Suppressor macrophage (primary cell): Measurements from ENCODE around the gene SNX9.

ENCODE experiments used
- DNase-seq, 4 experiments: peaks; one replicate each; pipeline ENCODE4 v3.0.0-alpha.2; 2020 to 2022

The SNX9 gene

DNA sequence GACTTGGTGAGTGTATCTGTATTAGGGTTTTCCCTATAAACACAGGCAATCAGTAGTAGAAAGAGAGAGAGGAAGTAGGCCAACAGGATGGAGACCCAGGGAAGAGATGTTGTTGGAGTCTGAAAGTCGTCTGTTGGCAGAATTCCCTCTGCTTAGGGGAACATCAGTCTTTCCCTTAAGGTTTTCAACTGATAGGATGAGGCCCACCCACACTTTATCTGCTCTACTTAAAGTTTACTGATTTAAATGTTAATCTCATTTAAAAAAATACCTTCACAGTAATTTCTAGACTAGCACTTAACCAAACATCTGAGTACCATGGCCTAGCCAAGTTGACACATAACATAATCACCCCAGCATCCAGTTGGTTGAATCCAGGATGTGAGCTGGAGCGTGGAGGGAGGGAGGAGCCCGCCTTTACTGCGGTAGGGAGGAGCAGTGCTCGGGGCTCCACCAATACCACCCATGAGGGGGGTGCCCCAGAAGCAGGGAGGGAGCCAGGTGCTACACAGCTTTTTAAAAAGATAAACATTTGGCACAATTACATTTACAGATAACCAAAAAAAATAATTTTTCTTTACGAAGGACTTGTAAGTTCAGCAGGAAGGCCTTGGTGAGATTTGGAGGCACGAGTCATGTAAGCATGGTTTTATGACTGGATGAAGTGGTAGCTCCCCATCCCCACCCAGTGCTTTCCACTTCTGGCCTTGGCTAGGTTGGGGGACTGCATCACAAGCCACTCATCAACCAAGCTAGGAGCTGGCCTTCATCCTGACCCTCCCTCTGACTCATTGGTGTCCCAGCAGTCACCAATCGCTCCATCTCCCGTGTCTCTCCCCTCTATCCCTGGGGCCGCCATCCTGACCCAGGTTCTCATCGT lies 18.4 kb upstream of the SNX9 start:
- DNase-seq: no peak

DNA sequence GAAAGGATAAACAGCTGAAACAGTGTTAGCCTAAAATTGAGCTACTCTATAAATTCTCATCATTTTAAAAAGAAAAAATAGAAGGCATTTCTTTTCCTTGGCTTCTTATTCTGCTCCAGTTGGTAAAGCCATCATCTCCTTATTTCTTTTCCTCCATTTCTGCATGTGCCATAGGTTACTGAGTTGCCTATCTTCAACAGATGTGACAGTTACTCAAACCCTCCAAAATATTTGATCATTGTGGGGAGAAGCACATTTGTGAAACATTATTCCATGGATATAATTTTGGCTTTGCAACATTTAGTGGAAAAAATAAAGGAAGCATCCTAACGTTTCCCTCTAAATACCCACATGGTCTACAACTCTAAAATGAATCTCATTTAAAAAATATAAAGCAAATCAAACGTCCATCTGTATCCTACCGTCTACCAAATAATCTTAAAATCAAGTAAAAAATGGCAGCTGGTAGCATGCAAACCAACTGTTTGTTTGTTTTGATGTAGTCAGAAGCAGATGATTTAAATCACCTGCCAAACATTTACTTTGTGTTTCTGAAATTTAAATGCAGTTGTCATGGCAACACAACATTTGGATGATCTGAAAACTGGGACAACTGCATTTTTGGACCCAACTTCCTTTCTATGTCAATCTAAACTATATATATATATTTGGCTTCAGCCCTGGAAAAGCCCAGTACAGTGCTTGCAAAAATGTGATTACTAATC lies 16.8 kb upstream of the SNX9 start:
- DNase-seq: no peak

DNA sequence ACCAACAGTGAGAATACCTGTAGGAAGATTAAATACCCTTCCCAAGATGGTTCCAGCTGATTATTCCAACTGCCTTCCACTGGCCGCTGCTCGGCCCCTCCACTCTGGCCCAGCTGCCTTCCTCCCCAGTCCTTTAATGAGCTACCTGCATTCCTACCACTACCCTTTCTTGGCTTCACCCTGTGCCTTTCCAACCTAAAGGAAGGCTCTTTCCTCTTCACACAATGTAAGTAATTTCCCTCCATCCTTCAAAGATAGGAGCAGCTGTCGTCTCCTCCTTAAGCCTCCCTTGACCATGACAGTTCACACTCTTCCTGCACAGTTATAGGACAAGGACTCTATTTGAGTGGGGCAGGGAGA lies 16.2 kb upstream of the SNX9 start:
- no peak for DNase-seq

DNA sequence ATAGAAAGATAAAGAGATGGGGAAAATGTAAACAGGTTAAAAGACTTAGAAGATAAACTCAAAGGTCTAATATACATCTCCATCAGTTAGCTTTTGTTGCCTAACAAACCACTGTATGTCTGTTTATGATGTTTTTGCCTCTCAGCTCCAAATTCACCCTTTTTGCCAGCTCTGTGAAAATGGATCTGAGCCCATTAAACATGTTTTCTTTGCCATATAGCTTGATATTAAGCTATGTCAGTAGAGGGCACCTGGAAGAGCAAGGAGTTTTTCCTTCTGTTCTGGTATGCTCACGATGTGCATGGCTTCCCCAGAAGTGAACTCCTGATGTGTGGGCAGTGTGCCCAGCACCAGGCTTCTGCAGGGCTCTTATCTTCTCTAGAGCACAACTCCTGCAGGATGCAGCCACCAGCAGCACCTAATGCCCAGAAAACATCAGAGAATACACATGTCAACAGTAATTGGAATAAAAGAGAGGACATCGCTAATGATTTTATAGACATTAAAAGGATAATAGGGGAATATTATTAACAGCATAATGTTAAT lies 14.6 kb upstream of the SNX9 start:
- DNase-seq: no peak

DNA sequence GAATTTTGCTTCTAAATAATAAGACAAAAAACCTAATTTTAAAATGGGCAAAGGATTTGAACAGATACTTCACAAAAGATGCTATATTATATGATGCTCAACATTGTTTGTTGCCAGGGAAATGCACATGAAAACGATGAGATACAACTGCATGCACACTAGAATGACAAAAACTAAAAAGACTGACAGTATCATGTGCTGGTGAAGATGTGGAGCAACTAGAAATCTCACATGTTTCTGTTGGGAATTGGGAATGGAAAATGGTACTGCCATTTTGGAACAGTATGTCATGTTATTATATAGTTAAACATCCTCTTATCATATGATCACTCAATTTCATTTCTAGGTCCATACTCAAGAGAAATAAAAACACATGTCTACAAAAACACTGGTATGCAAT lies 13.4 kb upstream of the SNX9 start:
- no peak for DNase-seq

DNA sequence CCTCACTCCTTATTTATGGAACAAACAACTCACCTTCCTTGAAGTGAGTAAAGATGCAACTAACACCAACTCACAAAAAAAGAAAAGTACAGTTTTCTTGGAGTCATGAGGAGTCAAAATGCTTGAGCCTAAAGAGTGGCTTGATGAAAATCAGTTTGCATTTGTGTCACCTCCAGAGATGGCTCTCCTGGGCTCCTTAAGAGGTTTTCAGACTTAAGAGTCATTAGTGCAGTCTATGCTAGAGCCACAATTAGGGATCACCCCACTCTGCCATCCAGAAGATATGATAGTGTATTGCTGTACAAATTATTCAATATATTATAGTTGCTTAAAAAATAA lies 11.9 kb upstream of the SNX9 start:
- DNase-seq: no peak

DNA sequence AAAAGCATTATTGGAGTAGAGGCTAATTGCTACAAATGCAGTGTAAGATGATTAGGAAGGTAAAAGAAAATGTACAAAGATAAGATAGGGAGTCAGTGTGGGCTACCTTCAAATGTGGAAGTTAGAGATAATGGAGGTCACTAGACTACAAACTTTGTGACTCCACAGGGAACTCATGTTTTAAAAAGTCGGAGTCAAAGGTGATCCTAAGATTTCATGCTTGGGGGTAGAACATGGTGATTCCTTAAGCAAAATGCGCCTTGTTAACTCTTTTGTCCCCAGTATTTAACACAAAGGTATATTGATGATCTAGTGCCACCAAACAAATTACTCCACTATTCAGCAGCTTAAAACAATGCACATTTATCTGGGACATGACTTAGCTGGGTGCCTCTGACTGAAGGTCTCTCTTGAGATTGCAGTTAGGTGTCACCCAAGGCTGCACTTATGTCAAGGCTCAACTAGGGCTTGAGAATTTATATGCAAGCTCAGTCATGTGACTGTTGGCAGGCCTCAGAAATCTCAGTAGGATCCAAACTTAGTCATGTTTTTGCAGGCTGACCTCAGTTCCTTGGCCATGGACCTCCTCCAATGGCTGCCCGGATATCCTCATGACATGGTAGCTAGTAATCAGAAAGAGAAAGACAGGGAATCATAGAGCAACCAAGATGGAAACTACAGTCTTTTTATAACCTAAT lies 11.4 kb upstream of the SNX9 start:
- peak in 2 of 4 experiments; percentile 25 to 34 for DNase-seq

DNA sequence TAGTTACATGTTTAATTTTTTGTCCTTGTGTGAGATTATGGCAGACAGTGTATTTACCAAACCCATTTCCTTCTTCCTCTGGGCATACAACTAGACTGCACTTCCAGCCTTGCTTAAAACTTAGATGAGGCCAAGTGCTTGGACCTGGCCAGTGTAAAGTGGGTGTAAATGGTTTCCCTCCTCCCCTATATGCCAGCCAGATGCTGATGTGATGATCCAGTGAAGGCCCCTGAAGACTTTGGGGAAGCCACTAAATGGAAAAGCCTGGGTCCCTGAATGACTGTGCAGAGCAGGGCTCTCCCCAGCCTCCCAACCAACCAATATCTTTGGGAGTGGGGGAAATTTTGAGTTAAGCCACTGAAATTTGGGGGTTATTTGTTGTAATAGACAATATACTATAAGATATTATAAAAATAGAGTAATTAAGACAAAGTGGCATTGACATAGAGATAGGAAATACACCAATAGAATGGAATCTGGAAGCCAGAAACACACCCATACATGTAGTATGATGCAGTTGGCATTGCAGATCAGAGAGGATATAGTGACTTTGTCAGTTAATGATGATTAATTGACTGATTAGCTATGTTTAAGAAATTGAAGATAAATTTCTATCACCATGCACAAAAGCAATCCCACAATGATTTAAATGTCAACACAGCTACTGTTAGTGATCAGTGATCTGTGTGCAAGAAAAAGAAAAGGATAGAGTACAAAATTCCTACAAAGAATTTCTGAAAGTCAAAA lies 10.4 kb upstream of the SNX9 start:
- no peak for DNase-seq

DNA sequence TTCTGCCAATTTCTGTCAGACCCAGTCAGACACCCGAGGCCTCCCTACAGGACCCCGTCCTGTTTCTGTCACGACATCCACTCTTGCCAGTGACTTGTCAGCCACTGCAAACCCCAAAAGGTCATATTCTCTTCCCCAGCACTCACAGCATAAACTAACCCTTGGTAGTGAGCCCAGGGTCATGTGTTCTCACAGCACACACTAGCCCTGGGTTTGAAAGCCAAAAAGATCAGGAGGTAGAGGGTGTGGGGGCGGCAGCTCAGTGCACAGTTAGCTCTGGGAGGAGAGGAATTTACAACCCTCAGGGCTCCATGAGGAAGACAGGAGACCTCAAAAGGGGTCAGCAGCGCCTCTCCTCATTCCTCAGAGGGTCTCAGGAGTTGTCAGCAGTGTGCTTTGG lies 9.9 kb upstream of the SNX9 start:
- DNase-seq: peak; percentile 48 to 73 (median 64)

DNA sequence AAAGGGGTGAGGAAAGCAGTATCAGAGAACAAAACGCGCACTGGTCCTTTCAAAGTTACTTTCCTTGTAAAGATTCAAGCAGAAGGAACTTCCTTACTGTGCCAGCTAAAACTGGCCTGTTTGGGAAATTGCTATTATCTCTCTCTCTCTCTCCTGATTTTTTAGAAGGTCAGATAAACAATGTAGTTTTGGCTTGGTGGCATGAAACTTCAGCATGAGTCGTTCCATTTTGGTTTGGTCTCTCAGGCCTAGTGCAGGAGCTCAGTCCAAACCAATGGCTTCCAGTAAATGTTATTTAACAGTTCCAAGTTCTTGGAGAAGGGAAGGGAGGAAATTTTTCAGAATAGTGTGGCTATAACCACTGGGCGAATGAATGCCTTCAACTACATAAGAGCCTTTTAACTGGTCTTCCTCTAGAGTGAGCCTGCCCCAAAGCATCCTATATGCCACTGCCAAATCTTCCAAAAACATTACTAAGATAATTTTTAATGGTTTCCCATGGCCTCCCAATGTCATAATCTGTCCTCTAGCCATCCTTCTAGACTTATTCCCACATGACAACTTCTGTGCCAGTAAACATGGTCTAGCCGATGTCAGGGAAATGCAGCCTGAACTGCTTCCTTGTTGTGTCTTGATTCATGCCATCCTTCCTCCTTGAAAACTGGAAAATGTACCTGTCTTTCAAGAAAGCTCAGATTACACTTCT lies 9.1 kb upstream of the SNX9 start:
- DNase-seq: peak in 1 of 4 experiments; percentile 25

DNA sequence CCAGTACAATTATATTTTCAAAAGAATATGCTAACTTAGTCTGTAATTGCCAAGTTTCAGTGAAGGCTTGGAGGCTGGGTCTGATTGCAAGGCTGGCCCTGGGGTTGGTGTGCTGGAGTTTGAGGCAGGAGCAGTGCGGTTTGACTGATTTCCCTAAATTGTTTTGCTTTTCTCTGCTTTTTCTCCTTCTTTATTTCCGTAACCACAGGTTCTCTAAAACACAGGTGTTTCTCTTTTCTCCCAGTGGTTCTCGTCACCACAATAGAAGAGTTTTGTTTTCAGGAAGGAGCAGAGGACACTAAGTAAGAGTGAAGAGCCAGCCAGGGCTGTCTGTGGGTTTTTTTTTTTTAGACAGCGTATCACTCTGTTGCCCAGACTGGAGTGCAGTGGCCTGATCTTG lies 8.2 kb upstream of the SNX9 start:
- peak in 1 of 4 experiments; percentile 13 for DNase-seq

DNA sequence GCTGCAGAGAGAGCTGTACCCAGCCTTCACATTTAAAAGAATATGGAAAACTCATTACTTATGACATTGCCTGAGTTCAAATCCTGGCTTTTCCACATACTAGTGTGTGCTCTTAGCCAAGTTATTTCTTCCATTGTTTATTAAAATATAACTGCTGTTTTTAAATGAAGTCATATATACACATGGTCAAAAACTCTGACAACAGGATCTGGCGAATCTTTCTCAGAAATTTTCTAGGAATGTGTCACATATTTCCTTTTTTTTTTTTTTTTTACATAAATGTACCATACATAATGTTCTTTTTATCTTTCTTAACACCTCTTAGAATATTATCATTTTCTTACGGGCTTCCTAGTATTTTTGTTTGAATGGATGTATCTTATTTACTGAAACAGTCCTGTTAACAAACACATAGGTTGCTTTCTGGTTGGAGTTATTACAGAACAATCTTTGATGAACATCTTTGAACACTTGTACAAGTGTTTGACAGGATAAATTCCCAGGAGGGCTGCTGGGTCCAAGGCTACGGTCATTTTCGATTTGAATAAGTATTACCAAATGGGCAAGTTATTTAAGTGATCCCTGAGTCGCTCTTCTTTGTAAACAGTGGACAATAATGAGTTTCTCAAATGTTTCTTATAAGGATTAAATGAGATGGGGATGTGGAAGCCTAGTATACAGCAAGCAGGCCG lies 1.6 kb upstream of the SNX9 start:
- no peak for DNase-seq

DNA sequence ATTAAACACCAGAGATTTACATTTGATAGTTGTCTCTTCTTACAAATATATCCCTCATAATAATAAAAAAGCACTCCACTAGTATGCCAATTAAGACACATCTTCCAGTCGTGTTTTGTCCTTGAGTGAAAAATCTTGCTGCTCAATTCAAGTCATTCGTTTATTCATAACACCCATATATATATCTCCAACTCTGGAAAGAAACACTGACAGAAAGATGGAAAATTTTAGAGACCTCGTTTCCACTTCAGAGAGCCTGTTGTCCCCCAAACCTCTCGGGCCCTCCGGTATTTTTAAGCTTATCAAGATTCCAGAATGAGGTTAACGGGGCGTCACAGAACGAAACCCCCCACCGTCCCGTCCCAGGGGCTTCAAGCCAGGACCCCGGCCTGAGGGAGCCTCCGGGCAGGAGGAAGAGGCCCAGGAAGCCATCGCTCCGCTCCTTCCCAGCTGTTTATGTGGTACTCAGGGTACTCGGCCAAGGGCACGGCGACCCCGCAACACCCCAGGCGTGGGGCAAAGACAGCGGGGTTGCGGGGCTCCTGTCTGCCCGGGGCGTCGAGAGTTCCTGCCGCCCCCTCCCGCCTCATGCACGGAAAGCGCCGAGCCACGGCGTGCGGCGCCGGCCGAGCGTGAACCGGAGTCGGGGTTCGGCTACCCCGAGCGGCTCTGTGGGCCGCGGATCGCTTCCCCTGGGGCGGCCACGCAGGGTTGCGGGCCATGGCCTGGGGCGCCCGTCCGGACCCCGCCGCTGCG lies 623 bp upstream of the SNX9 start:
- DNase-seq: peak in 1 of 4 experiments; percentile 13

DNA sequence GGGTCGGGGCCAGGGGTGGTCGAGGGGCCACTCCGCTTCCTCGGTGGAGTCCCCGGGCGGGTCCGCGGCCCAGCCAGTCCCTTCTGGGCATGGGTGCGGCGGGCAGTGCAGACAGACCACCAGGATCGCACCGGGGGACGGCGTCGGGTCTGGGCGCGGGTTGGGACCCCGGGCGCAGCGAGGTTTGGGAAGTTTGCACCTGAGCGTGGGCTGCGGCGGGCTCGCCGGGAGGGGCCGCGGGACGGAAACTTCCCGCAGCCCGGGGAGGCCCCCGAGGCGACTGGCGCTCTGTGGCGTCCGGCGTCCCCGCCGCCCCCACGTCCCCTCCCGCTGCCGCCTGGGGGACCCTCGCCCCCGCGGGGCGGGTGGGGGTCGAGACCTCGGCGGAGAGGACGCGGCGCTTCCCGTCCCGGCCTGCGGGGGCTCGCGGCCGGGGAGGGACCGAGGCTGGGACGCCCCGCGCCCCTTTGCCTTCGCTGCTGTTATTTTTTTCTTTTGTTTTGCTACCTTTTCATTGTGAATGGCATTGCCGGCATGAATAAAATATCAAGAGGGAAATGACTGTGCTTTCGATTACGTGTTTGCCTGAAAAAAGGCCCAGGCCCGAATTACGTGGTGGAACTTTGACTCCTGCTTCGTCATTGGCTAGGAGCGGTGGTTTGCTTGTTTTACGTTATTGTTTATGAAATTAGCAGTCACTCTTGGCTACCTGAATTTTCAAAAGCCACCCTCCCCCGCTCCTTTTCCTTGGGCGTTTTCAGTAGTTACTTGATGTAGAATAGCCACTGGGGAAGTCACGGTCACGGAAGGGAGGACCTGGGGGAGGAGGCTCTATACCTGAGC lies 703 bp downstream of the SNX9 start:
- DNase-seq: peak; percentile 58 to 69 (median 60)

DNA sequence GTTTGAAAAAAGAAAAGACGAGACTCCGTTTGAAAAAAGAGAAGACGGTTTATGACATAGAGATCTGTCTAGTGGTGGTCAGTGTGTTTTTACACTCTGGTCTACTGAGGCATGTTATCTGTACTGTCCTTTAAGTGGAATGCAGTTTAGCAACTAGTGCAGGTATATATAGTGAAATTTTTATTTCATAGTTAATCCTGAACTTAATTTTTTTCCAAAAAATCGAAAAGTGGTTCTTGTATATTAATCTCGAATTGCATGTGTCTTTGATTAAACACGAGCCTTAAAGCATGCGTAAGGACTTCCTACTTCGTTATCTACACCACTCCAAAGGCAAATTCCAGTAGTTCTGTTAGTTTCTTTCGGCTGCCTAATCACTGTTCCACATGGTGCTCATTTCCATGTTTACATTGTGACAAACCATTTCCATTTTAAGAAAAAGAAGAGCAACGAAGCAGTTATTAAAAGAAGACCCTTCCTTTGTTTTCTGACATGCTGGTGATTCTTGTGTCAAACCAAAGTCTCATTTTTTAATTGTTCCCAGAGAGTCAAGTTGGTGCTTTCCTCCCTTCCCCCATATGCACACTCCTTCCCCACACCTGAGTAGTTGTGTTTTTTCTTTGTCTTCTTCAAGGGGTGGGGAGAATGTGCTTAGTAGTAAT lies 2.3 kb downstream of the SNX9 start:
- no peak for DNase-seq

DNA sequence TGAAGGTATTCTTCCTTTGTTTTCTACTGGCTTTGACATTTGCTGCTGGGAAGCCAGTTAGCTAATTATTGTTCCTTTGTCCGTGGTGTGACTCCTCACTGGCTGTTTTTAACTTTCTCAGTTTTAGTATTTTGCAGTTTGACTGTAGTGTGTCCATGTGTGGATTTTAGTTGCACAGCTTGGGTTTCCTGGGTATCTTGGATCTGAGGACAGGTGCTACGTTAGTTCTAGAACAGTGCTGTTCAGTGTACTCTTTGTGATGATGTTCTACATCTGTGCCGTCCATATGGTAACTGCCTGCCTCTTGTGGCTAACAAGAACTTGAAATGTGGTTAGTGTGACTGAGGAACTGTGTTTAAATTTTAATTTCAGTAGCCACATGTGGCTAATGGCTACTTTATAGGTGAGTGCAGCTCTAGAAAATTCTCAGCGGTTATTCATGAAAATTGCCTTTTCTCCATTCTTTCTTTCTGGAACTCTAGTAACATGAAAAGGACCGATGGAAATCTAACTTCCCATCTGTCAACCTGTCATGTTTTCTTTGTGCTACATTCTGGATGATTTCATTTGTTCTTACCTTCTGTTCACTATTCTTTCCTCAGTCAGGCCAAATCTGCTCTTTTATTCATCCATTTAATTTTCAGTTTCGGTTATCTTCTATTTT lies 7.4 kb downstream of the SNX9 start:
- DNase-seq: no peak

DNA sequence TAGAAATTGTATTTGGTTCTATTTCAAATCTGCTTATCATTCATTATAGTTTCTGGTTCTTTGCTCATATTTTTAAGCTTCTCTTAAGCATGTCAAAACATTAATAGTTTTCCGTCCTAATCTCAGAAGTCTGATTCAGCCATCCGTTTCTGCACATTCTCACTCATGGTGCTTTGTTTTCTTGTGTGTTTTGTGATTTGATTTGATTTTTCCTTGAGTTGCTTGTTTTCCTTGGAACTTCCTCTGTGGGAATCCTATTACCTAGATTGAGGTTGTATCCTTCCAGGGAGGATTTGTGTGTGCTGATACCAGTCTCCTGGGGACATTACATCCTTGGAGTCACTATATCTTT lies 7.9 kb downstream of the SNX9 start:
- no peak for DNase-seq
